HG03378 (cell line): ENCODE data around the gene BANF1.
A peak's percentile ranks its signal among the peaks of the same experiment; 100 is the strongest.

Source experiments
- ATAC-seq: cut with Tn5 transposase; IDR thresholded peaks from one replicate; pipeline ENCODE4 v1.9.1; 2021; ENCODE audit warnings: mild to moderate bottlenecking, moderate library complexity; ENCODE audit not compliant: unreplicated experiment

BANF1 gene, protein sequence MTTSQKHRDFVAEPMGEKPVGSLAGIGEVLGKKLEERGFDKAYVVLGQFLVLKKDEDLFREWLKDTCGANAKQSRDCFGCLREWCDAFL

DNA sequence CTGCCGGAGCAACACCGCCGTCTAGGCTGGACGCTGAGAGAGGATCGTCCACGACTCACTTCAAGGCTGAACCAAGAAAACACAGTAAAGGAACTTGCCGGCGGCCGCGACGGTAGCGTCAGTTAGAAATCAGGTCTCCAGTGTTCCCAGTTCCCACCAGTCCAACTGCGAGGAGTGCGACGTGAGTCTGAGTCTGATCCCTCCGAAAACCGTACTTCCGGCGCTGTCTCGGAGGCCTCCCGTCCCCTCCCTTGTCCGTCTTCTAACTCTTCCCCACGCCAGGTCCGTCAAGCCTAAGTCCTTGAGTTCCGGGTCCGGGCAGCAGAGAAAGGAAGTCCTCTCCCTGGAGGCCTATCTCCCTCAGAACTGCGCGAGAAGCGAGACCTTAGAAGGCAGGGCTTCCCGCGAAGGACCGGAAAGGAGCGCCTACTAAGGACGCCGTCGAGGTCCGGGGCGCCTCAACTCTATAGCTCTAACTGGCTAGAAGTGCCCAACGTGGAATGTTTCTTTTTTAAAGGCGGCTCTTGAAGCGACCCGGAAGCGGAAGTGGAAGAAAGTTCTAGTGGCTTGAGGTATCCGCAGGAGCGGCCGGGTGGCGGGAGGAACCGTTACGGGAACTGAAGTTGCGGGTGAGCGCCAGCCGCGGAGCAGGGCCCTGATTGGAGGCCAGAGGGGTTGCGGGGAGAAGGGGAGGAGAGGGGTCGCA lies at the start of gene BANF1, which contains the start of gene EIF1AD:
TSS of gene BANF1 (plus strand) at position 562 of the 706 bp plus-strand sequence. CDS start 748 bp downstream, outside the sequence.
TSS of gene EIF1AD (minus strand) at position 216 of the 706 bp plus-strand sequence. CDS start 1,768 bp downstream, outside the sequence.
- ATAC-seq = peak; percentile 71

DNA sequence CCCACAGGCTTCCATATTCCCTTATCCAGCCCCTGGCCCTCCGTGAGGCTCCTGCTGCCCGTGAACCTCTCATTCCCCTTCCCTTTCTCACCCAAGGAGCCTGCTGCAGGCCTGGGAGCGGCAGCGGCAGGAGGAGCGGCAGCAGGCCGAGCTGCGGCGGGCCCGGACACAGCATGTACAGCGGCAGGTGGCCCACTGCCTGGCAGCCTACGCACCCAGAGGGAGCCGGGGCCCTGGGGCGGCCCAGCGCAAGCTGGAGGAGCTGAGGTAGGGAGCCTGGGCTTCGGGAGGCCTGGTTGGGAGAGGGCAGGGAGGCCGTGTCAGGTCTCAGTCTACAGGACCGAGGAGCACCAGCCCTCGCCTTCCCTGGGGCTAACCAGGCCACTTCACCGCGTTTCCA lies 48.8 kb upstream of the BANF1 start:
- no peak for ATAC-seq

DNA sequence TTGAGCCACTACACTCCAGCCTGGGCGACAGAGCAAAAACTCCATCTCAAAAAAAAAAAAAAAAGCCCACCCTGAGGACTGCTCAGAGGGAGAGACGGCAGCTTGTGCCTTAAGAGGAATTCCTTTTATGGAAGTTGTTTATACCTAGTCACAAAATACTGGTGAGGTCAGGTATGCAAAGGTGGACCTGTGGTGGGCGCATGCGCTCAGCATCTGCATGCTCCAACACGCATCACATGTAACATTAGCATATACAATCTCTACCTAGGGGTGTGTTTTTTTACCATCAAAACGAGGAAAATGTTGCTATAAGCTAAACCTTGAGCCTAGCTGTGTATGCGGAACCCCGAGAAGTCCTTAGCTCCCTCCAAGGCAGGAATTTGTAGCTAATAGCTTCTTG lies 47.5 kb upstream of the BANF1 start:
- no peak for ATAC-seq

DNA sequence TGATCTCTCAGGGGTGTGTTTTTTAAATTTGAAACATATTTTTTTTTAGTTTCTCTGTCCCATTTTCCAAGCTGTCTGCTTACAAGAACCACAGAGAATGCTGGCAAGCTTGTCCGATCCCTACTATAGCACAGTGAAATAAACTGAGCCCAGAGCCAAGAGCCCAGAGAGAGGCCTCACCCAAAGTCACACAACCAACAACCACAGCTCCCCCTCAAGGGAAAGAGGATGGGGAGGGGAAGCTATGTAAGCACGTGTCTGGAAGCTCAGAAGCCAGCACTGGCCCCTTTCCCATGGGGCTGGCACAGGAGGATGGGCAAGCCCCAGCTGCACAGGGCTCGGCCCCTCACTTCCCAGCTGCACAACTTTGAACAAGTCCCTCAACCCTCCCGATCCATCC lies 44.0 kb upstream of the BANF1 start:
- ATAC-seq = no peak

DNA sequence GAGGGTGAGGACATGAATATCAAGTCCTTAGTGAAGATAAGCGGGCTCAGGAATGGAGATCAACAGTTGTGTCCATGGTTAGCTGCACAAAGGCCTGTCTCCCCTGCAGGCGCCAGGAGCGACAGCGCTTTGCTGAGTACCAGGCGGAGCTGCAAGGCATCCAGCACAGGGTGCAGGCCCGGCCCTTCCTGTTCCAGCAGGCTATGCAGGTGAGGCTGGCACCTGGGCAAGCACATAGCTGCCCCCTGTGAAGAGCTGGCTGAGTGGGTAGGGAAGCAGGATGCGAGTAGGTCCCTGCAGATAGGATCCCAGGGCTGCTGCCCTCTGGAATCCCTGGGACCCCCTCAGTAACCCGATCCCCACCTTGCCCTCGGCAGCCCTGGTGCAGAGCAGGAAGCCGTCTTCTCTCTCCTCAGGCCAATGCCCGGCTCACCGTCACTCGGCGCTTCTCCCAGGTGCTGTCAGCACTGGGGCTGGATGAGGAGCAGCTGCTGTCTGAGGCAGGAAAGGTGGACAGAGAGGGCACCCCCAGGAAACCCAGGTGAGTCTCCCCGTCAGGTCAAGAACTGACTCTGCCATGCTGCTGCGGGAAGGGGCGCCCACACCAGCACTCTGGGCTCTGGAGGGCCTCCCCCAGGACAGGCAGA lies 43.4 kb upstream of the BANF1 start:
- ATAC-seq = no peak

DNA sequence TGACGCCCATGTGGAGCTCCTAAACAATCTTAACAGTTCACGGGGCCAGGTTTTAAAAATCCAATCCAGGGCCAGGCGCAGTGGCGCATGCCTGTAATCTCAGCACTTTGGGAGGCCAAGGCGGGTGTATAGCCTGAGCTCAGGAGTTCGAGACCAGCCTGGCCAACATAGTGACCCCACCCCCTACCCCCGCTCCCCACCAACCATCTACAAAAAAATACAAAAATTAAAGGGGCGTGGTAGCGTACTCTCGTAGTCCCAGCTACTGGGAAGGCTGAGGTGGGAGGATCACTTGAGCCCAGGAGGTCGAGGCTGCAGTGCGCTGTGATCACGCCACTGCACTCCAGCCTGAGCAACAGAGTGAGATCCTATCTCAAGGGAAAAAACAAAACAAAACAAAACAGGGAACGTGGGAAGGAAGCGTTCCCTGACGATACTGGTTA lies 41.5 kb upstream of the BANF1 start:
- ATAC-seq = no peak

DNA sequence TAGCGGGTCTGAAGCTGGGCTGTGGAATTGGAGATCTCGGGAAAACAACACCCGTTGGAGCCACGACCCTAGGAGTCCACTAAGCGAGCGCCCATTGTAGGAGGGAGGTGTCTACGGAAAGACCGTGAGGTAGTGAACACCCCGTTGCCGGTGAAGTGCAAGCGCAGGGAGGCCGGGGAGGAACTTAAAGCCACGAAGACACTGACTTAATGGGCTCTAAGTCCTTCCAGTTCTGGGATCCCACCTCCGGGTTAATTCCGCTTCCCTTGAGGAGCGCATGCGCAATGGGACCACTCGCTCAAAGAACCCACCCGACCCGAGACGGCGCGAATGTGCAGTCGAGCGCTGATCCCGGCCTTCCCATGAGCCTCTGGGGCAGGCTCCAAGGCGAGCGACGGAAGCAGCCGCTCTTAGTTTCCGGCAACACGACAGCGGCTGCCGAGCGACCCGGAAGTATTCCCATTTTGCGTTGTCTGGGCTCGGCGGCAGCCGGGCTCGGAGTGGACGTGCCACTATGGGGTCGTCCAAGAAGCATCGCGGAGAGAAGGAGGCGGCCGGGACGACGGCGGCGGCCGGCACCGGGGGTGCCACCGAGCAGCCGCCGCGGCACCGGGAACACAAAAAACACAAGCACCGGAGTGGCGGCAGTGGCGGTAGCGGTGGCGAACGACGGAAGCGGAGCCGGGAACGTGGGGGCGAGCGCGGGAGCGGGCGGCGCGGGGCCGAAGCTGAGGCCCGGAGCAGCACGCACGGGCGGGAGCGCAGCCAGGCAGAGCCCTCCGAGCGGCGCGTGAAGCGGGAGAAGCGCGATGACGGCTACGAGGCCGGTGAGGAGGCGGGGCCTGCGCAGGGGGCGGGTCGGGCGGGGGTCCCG lies 40.8 kb upstream of the BANF1 start, which contains the start of gene SART1:
TSS of gene SART1 (plus strand) at position 468 of the 874 bp plus-strand sequence. CDS start at position 515, 47 bp downstream.
- peak; percentile 67 for ATAC-seq

DNA sequence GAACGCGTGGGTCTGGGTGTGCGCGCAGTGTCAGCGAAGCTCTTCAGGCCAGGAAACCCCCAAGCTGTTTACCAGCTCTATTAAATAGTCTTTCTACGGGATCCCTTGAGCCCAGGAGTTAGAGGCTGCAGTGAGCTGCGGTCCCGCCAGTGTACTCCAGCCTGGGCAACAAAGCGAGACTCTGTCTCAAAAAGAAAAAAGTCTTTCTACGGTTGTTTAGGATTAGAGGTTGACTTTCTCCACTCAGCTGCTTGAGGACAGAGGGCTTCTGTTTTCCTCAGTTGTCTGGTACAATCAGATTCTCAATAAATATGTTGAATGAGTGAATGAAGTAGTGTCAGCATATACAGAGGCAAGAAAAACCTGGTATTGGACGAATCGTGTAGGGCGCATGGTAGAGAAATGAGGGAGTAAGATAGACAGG lies 40.1 kb upstream of the BANF1 start:
- ATAC-seq = no peak

DNA sequence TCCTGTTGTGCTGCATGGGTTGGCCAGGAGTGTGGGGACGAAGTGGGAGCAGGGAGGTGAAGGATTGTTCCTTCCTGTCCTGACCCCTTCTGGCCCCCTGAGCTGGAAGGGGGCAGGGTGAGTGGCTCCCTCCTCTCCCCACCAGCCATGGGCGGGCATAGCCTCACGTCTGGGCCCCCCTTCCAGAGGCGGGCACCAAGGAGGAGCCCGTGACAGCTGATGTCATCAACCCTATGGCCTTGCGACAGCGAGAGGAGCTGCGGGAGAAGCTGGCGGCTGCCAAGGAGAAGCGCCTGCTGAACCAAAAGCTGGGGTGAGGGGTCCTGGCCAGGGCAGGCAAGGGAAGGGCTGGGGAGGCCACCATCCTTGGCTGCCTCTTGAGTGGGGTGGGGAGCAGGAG lies 37.4 kb upstream of the BANF1 start:
- no peak for ATAC-seq

DNA sequence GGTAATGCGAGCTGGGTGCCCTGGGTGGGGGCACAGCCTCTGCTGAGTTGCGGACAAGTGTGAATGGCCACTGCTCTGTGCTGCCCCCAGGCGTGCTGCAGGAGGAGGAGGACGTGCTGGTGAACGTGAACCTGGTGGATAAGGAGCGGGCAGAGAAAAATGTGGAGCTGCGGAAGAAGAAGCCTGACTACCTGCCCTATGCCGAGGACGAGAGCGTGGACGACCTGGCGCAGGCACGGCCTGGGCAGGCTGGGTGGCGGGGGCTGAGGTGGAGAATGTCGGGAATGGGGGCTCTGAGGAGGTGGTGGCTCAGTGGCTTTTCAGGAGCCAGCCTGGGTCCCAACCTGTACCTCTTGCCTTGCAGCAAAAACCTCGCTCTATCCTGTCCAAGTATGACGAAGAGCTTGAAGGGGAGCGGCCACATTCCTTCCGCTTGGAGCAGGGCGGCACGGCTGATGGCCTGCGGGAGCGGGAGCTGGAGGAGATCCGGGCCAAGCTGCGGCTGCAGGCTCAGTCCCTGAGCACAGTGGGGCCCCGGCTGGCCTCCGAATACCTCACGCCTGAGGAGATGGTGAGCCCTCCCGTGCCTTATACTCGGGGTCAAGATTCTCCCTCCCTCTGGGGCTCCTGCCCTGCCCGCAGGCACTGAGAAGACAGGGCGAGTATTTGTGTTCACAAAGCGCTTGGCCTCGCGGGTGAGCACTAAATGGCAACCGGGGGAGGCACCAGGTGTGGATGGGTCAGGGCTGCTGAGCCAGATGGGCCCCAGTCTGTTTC lies 36.1 kb upstream of the BANF1 start:
- no peak for ATAC-seq

DNA sequence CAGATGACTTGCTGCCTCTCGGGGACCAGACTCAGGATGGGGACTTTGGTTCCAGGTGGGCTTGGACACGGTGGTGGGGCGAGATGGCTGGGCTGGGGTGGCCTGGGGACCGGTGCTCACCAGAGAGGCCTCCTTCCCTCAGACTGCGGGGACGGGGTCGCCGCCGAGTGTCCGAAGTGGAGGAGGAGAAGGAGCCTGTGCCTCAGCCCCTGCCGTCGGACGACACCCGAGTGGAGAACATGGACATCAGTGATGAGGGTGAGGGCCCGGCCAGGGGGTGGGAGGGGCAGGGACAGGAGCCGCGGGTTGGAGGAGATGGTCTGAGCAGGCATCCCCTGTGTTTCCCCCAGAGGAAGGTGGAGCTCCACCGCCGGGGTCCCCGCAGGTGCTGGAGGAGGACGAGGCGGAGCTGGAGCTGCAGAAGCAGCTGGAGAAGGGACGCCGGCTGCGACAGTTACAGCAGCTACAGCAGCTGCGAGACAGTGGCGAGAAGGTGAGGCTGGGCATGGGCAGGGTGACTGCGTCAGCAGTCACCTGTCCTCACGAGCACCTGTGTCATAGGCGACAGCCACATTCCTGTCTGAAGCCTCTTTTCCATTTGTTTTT lies 34.9 kb upstream of the BANF1 start:
- ATAC-seq = no peak

DNA sequence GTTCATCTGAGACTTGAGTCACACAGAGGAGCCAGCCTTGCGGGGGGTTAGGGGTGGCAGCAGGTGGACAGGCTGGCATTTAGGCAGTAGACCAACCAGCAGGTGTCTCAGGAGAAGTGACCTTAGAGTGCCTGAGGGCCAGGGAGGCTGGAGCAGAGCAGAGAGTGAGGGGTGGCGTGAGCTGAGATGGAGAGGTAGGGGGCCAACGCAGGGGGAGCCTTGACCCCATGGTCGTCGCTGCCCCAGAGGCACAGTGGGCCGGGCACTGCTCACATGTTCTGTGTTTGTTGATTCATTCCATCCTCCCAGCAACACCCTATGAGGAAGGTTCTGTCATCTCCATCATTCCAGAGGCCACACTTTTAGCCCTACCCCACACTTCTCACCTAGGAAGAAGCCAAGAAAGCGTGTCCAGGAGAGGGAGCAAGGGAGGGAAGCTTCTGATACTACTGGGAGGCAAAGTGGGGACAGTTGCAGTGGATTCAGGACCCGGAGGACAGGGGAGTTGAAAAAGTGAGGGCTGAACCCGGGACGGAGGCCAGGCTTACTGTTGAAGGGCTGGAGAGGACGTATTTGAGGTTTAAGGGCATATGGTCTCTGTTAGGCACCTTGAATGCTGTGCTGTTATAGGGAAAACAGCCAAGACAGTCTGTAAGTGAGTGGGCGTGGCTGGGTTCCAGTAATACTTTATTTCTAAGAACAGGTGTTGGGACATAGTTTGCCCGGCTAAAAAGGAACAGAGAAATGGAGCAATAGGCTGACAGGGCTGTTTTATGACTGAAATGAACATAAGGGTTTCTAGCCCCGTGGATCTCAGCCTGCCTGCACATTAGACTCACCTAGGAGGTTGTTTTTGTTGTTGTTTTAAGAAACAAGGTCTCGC lies 33.5 kb upstream of the BANF1 start:
- no peak for ATAC-seq

DNA sequence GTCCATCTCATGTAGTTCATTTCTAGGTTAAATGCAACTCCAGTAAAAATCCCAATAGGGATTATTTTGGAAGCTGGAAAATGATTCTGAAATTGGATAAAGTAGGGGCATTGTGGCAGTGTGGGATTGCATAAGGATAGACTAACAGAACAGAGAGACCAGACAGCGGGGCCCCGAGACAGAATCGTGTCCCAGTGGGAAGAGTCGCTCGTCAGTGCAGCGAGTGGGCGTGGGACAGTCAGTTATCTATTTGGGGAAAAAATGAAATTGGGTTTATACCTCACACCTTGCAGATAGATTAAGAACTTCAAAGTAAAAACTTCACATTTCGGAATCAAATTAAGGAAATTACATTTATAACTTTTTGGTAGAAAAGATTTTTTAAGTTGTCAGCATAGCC lies 30.2 kb upstream of the BANF1 start:
- no peak for ATAC-seq

DNA sequence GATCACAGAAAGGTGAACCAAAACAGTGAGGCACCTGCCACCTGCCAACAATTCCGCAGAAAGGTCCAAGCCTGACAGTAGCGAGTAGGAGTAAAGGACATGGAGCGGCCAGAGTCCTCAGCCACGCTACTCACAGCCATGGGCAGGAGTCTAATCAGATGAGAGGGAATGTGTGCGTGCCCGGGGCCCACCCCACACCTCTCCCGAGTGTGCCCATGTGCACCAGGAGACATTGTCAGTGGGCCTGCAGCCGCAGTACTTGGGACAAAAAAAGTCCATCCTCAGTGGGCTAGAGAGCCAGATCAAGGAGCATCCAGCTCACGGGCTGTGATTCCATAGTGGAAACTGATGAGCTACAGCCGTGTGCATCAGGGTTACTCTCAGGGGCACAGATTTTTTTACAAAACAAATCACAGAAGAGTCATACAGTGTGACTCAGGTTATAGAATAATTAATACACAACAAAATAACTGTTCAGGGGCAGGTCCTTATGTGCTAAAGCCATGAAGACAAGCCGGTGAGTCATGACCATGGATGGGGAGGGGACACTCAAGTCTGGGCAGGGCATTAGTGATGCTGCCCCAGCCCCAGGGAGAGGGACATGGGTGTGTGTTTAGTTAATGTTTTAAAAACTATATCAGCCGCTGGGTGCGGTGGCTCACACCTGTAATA lies 28.7 kb upstream of the BANF1 start:
- no peak for ATAC-seq

DNA sequence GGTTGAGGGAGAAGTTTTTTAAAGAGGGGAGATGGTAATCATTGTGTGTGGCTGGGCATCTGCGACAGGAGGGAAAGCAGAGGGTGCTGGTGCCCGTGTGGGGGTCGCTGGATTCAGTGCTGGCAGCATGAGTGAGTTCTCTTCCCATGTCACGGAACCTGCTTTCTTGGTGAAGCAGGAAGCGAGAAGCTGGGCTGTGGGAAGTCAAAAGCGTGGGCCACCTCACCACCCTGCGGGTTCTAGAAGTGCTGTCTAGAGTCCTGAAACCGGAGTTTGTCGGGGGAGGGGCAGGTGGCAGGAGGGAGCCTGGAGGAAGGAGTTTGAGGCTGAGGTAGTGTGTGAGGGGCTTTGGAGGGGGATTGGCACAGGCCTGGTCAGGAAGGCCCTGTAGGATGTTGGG lies 26.5 kb upstream of the BANF1 start:
- no peak for ATAC-seq

DNA sequence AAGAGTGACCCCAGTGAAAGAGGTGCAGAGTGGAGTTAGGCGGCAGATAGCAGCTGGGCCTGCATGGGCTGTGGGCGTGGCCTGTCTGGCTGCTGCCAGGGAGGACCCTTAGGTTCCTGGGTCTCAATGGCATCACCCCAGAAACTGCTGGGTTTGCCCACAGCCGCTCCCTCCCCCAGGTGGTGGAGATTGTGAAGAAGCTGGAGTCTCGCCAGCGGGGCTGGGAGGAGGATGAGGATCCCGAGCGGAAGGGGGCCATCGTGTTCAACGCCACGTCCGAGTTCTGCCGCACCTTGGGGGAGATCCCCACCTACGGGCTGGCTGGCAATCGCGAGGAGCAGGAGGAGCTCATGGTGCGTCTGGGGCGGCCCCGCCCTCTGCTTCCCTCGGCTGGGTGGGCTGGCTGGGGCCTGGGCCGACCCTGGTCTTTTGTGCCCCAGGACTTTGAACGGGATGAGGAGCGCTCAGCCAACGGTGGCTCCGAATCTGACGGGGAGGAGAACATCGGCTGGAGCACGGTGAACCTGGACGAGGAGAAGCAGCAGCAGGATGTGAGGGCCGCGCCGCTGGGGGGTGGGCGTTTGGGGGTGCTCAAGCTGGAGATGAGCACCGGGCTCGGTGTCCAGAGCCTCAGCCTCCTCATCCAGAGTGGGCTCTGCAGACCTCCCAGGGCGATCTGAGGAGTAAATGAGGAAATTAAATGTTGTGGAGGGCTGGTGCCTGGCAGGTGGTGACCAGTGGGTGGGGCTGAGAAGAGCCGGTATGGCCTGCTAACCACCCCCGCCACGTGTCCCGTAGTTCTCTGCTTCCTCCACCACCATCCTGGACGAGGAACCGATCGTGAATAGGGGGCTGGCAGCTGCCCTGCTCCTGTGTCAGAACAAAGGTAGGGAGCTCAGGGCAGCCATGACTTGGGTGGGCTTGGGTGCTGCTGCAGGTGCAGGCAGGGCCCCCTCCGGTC lies 25.8 kb upstream of the BANF1 start:
- no peak for ATAC-seq
